HG03060 (cell line): ENCODE results near the gene WDR1.

ENCODE experiments used
- ATAC-seq: cut with Tn5 transposase; IDR thresholded peaks from one replicate; pipeline ENCODE4 v1.9.1; 2021; ENCODE audit warnings: low read depth, moderate number of reproducible peaks; ENCODE audit not compliant: unreplicated experiment

The WDR1 gene

DNA sequence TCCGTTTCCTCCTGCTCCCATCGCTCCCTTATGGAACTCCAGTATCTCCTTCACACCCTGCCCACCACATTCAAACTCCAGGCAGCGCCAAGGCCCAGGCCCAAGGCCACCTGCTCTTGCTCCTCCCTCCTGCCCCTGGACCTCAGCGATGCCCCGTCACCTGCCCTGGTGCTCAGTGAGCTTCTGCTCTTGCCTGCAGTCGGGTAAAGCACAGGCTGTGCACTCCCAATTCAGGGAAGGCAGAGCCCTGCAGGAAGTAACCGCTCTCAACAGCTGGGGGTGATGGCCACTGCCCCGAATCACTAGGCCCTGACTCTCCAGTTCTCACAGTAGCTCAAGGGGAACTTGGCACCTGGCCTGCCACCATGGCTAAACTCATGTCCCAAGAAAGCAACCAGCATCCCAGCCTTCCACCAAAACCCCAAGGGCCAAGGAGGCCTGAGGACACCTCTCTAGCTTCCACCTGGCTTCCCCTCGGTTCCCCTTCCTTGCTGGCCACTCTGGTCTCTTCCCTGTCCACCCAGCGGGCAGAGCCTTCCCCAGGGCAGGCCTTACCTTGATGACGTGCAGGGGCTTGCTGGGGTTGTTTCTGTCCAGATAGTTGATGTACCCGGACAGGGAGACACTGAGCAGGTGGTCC, 29.3 kb downstream of the WDR1 start:
- no peak for ATAC-seq

GRCh38 chr4:10086506-10087120, 30.0 kb downstream of the WDR1 start:
- ATAC-seq = no peak

GRCh38 chr4:10085828-10086505, 30.6 kb downstream of the WDR1 start:
- ATAC-seq = no peak

GRCh38 chr4:10085386-10085785, 31.2 kb downstream of the WDR1 start:
- ATAC-seq = no peak

- no peak for ATAC-seq
Measured at GRCh38 chr4:10084651-10085358, 31.8 kb downstream of the WDR1 start.

DNA sequence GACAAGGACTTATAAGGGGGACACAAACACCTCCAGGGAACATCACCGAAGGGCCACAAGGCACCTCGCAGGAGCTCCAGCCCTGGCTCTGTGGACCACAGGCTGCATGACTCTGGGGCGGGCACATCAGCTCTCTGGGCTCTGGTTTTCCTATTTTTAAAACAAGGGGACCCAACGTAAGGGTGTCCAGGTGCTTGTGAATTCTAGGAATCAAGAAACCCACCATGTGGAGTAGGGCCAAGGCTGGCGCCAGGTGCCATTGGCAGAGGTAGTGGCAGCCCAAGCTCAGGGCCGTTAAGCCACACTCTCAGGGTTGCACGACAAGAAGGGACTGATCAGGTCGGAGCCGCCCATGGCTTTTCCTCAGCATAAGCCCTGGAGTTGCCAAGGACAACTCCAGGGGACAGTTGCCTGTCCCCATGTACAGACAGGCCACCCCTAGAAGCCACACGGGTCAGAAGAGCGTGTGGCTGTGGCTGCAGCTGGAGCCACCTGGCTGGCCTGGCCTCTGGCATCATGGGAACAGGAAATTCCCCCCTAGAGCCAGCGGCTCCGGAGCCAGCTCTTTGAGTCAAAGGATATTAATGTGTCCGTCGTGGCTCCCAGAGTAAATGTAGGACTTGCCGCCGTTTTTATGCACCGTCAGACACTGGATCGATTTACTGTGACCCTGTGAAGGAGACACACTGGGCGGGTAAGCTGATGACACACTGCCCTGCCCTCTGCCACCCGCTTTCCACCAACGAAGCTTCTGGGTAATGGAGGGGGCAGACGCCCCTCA, 32.5 kb downstream of the WDR1 start:
- no peak for ATAC-seq

- no peak for ATAC-seq
Measured at GRCh38 chr4:10083331-10083771, 33.2 kb downstream of the WDR1 start.

GRCh38 chr4:10082459-10083272, 33.9 kb downstream of the WDR1 start:
- ATAC-seq = no peak

DNA sequence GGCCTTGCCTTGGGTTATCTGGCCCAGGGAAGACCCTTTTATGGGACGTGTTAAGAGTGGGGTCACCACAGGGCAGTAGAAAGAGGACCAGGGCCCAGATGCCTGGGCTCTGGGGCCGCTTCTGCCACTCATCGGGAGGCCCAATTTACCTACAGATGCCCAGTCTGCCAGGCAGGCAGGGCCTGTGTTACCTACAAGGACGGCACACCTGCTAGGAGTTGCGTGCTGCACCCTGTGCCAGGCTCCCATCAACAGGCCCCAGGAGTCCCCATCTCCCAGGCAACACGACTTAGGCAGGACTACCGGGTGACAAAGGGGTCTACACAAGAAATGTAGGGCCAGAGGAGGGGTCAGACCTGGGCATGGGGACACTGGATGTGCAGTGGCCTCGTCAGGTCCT, 34.6 kb downstream of the WDR1 start:
- ATAC-seq = no peak

DNA sequence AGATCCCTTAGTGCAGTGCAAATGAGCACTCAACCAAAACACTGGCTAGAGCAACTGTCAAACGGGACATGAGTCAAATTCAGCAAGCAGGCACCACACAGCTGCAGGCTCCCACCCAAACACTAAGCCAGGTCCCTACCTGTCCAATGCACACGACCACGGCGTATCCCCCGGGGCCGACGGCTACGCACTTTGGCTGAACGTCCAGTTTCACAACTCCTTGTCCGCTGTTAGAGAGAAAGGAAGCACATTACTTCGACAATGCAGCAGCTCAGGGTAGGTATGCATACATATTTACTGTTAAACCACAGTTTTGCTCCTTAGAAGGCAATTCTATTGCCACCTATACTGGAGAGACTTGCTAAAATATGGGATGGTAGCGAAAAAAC, 35.4 kb downstream of the WDR1 start:
- ATAC-seq = no peak

GRCh38 chr4:10080589-10081217, 35.9 kb downstream of the WDR1 start:
- ATAC-seq = no peak

DNA sequence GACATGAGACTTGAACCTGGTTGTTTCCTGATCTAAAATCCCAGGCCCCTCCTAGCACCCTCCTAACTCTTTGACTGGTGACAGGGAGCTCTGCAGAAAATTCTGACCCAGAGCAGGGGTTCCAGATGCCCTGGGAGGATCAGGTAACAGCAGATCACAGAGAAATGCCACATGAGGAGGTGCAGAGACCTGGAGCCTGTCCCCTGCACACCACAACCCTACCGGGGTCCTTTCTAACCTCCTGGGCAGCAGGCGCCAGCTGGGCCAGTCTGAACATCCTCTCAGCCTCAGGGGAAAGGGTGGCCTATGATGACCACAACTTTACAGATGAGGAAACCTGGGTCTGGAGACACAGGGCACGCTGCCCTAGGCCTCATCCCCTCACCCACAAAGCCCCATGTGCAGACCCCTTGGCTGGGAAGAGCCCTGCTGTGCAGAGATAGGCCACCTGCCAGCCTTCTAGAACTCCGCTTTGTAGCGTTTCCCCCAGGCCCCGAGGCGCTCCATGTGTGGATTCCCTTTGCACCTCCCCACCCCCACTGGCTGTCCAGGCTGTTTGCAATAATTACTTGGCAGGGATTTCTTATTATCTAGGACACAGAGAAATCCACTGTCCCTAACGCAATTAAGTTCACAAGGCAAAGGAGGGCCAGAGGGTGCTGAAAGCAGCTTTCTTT, 36.5 kb downstream of the WDR1 start:
- ATAC-seq = no peak

DNA sequence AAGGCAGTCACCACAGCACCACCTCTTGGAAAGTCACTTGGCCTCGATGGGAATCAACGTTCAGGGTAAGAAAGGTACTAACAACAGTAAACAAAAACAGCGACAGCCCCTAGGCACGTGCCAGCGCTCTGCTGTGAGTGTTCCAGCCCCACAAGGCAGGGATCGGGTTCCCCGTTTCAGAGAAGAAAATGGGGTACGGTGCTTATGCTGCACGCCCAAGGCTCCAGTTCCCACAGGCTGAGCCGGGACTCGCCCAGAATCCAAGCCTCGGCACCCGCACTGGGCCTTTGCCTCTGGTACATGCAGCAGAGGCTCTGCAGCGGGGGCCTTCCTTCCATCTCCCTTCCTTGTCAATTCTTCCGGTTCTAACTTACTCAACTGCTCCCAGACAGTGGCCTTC, 37.3 kb downstream of the WDR1 start:
- ATAC-seq = no peak

- ATAC-seq = no peak
Measured at GRCh38 chr4:10078481-10079233, 37.9 kb downstream of the WDR1 start.

DNA sequence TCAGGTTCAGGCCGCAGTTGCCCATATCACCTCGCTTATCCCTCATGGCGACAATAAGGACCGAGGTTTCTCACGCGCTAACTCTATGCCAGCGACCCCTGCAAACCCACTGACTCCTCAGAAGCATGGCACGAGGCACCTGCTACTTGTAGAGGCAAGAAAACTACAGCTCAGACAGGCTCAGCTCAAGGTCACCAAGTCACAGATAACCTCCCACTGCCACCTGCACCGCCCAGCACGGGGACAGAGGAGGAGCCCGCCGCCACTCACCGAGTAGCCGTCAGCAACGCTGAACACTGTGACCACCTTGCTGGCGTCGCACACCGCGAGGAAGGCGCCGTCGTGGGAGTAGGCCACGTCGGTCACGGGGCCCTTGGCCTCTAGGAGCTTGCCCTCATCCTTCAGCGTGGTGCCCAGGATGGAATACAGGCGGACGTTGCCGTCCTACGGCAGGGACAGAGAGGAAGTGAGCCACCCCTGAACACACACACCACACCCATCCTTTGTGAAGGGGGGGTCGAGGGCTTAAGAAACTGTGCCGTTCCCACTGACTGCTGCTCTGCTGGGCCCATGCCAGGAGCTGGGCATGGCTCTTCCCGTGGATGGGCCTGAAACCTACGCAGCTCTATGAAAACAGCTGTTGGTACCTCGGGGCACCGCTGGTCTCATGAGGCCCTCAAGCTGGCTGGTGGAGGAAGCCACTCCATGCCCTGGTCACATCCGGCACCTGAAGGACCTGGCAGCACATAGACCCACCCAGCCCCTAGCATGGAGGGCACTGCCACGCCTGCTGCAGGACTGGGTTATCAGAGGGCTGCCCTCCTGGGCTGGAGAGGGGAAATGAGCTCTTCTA, 38.9 kb downstream of the WDR1 start:
- ATAC-seq = no peak

GRCh38 chr4:10077076-10077475, 39.5 kb downstream of the WDR1 start:
- ATAC-seq = no peak

DNA sequence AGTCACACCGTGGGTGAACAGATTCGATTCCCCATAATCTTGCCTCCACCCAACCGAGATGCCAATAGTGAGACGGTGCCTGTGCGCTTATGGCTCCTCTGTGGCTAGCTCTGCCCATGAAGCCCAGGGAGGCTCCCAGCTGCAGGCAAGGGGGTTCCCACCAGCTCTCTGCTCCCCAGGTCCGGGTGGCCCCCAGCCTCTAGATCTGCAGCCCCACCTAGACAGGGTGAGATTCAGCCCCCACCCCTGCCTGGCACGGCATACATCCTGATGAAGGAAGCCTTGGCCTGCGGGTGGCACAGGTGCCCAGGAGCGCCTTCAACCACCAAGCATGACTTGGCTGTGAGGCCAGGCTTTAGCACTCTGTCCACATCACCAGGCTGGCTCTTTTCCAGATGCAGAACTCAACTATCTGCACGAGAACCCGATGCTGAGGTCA, 40.6 kb downstream of the WDR1 start:
- no peak for ATAC-seq
